T47D (cell line): ENCODE measurements around the gene NSD1.
"Not testable (repeated sequence)": the region's sequence is repeated elsewhere in the genome, so short reads cannot be mapped to it uniquely, and the experiment has no call there.

Source experiments
- DNase-seq, 2 experiments: peaks; one replicate each; pipeline versions ENCODE4 v3.0.0 to v3.0.0-alpha.2; 2011 to 2012; ENCODE audit warnings: low read depth in 1 of 2, low spot score in 1 of 2
- JUND ChIP-seq: IDR thresholded peaks from 2 replicates; pipeline ENCODE4 v1.6.1; 2012; ENCODE audit warnings: low read depth
- in situ Hi-C: cut with HindIII; loops from 2 replicates; pipeline ENCODE4 v1.10.0; 2016; ENCODE audit warnings: low sequenced_read_pairs, low pct_unique_long_range_greater_than_20kb

NSD1 gene

DNA sequence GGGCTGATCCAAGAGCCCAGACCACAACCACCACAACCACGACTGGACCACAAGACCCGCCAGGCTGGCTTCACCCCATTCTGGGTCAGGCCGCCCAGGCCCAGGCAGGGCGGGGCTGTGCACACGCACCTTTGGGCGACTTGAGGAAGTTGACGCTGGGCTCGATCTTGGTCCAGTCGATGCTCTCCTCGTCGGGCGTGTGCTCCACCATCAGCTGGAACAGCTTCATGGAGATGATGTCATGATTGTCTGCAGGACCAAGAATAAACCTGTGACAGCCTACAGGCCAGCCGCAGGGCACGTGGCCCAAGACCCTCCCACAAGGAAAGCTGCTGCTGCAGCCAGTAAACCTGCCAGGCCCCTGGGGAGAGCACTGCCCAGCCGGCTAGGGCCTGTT is 200.6 kb downstream of the NSD1 start:
- no peak for TF ChIP-seq JUND

DNA sequence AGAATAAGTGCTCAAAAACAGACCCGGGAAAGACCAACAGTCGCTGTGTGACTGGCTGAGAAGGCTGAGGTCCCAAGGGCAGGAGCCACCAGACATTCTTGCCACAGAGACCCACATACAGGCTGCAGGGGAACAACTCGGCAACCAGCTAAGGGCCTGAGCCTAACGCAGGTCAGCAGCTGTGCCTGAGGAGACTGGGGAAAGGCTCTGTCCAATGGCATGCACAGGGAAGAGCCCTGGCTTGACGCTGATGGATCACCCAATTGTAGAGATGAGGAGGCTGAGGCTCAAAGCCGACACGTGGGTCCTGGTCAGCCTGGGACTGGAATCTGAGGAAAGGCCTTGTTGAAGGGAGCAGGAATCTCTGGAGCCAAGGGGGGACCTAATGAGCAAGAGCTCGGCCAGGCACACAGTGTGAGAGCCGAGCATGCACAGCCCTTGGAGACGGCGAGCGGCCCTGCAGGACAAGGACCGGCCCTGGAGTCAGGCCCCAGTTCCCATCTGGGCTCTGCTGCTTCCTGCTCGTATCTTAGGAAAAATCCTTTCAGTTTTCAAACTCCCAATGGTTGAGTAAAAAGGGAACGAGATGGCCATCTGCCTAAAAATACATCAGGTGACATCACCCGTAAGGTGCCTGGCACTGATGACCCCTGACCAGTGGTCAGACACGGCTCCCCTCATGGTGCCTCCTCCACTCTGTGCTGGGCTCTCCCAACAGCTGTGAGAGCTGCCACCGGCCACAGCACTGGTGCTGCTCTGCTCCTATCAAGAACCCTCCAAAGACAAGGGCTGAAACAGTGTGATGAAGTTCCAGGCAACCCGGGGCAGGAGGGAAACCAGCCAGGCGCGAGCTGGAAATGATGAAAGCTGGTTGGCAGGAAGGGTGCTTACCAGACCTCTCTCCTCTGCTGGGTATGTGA is 201.5 kb downstream of the NSD1 start:
- in situ Hi-C loops, result no loop called here
- no peak for TF ChIP-seq JUND
- DNase-seq, result no peak

More for the DNA sequence above, 200.6 kb downstream of the NSD1 start:
- in situ Hi-C loops, result no loop called here
- DNase-seq, result no peak

DNA sequence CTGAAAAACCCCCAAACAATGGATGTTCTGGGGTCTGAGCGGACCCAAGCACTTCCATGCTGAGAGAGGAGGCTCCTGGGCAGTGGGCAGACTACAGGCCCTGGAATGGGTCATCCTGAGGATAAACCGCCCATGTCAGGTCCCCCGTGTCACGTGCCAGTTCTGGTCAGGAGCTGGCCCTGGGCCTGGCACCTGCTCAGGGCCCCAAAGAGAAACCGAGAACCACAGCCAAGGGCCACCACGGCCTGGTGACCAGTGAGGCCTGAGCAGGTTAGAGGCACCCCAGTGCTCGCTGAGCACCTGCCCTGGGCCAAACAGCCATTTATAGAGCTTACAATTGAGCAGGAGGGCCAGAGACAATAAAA is 202.1 kb downstream of the NSD1 start:
- no peak for DNase-seq
- no peak for TF ChIP-seq JUND
- in situ Hi-C loops, result no loop called here

DNA sequence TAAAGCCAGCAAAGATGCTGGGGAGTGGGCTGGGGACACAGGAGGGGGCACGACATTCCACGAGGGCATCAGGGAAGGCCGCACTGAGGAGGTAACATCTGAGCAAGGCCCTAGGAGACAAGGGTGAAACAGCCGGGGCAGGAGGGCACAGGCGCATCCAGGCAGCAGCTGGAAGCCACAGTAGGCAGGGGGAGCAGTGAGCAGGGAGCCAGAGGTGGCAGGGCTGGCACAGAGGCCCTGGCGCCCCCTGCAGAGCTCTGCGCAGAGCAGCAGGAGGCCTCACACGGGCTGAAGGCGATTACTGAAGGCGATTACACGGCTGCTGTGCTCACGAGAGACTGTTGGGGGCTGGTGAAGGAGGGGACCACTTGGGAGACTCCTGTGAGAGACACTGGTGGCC is 202.5 kb downstream of the NSD1 start:
- DNase-seq, result peak in 1 of 2 experiments; percentile 51
- in situ Hi-C loops, result no loop called here
- TF ChIP-seq JUND, result no peak

DNA sequence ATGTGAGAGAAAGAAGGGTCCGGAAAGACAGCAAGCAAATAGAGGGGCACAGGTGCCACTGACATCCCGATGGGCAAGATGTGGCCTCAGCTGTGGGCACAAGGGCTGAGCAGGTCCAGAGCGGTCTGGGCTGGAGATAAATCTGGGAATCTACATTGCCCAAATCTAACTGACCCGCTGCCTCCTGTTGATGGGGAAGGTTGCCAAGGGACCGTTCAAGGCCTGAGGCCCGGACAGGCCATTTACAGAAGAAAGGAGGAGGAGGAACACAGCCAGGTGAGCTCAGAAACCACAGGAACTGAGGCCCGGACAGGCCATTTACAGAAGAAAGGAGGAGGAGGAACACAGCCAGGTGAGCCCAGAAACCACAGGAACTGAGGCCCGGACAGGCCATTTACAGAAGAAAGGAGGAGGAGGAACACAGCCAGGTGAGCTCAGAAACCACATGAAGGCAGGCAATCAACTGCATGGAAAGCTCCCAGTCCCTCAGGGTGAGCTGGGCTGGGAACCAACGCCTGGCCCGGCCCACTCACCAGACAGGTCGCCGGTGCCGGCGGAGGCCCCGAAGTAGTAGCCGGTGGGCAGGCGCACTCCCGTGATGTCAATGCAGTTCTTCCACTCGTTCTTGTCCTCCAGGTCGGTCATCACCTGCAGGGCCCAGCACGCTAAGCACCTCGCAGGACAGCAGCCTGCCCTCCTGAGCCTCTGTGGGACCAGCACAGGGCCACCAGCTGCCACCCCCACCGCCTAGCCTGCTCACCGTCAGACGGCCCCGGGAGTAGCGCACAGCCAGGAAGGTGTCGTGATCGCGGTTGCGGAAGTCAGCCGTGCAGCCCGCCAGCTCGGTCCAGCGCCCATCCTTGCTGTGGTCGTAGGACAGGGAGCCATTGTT is 203.3 kb downstream of the NSD1 start:
- in situ Hi-C loops, result no loop called here
- TF ChIP-seq JUND, result no peak
- DNase-seq, result peak in 1 of 2 experiments; percentile 18

DNA sequence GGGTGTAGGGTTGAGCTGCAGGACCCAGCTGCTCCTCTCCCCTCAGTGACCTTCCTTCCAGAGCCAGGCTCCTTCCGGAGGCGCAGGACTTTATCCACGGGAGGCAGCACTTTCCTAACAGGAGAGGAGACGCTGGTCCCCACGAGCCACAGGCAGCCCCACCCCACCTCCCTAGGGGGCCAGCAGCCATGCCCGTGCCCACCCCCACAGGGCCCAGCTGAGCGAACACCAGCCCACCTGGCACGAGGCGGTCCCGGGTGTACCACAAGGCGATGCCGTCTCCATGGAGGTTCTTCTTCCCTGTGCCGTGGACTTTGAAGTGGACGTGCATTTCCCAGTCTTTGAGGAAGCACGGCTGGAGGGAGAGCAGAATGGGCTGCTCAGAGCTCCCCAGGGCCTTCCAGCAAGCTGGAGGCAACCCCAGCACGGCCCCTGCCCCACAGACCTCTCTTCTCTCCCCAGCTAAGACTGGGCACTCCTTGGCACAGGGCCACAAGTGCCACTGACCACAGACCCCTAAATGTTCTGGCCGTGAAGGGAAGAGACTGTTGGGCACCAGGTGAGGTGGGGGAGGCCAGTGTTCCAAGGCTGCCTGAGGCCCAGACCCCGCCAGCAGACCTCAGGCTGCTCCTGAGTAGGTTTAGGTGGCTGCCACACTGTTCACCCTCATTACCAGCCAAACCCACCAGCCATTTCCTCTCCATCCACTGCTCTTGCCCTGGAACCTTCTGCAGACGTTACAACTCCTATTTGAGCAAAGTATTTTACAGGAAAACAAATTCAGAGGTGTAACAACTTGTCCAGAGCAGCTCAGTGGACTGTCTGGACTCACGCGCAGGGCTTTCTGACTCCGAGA is 204.9 kb downstream of the NSD1 start:
- no peak for TF ChIP-seq JUND
- in situ Hi-C loops, result no loop called here
- no peak for DNase-seq

DNA sequence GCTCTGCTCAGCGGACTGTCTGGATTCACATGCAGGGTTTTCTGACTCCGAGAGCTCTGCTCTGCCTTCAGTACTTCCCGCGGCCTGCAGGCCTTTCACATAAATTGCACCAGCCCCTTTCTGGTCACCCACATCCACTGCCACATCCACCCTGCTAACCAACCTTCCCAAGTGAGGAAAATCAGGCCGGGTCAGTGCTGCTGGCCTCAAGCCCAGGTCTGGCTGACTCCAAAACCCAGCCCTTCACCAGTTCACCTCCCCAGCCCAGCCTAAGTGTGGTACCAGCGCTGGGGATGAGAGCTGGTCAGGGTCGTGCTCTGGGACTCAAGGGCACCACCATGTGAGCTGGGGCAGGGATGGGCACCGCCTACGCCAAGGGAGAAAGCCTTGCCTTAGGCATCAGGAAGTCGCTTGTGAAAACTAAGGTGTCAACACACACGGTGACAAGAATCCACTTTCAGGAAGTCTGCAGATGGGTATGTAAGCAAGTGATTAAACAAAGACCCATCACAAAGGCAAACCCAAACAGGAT is 205.6 kb downstream of the NSD1 start:
- no peak for TF ChIP-seq JUND
- peak in 1 of 2 experiments; percentile 89 for DNase-seq
- in situ Hi-C loops, result no loop called here

DNA sequence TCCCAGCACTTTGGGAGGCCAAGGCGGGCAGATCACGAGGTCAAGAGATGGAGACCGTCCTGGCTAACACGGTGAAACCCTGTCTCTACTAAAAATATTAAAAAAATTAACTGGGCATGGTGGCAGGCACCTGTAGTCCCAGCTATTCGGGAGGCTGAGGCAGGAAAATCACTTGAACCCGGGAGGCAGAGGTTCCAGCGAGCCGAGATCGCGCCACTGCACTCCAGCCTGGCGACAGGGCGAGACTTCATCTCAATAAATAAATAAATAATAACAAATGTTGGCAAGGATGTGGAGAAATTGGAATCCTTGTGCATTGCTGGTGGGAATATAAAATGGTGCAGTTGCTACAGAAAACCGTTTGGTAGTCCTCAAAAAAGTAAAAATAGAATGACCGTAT is 209.4 kb downstream of the NSD1 start:
- in situ Hi-C loops, result not testable (repeated sequence)

DNA sequence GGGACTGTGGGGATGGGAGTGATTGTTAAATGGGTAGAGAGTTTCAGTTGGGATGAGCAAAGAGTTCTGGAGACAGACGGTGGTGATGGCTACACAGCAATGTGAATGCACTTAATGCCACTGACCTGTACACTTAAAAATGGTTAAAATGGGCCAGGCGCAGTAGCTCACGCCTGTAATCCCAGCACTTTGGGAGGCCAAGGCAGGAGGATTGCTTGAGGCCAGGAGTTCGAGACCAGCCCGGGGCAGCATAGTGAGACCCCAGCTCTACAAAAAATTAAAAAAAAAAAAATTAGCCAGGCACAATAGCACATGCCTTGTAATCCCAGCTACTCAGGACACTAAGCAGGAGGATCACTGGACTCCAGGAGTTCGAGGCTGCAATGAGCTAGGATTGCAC is 210.2 kb downstream of the NSD1 start:
- TF ChIP-seq JUND, result no peak
- no peak for DNase-seq
- in situ Hi-C loops, result no loop called here

More for the DNA sequence above, 209.4 kb downstream of the NSD1 start:
- not testable (repeated sequence) for DNase-seq

DNA sequence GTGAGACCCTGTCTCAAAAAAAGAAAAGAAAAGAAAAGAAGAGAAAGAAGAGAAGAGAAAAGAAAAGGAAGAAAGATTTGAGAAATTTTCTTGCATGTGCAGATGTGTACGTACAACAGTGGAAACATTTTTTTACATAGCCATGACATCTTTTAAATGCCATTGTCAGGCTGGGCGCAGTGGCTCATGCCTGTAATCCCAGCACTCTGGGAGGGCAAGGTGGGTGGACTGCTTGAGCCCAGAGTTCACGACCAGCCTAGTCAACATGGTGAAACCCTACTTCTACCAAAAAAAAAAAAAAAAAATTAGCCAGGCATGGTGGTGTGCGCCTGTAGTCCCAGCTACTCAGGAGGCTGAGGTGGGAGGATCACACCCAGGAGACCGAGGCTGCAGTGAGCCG is 211.3 kb downstream of the NSD1 start:
- in situ Hi-C loops, result no loop called here
- no peak for DNase-seq
- no peak for TF ChIP-seq JUND

DNA sequence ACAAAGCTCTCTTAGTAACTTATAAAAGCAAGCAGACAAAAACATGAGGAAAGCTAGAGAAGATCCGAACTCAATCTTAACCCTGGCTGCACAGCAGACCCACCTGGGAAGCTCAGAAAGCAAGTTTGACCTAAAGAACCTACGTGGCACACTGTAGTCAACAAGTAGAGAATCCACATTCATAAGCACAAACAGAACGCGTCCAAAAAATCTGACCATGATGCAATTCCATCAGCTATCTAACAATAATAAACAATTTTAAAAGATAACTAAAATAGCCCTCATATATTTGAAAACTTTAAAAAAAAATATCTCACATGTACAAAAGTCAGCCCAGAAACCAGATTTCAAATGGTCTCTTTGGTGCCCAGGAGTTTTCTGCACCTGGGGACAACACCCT is 213.2 kb downstream of the NSD1 start:
- TF ChIP-seq JUND, result no peak
- DNase-seq, result no peak
- in situ Hi-C loops, result no loop called here

DNA sequence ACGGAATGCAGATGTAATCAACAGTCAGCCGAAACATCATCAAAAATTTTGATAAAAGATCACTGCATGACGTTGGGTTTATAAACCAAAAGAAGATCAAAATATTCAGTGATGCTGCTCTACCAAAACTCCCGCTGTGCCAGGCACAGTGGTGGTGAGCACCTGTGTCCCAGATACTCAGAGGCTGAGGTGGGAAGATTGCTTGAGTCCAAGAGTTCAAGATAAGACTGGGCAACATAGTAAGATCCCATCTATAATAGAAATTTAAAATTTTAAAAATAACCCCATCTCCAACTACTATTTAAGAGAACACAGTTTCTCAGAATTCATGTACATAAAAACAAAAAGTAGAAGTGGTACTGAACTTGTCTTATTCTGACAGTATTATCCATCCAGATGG is 214.1 kb downstream of the NSD1 start:
- no peak for TF ChIP-seq JUND
- in situ Hi-C loops, result no loop called here
- DNase-seq, result no peak
